HG02938 (cell line): ENCODE results near the gene ENAH.
"Not testable (repeated sequence)": the region's sequence is repeated elsewhere in the genome, so short reads cannot be mapped to it uniquely, and the experiment has no call there.

Experiments
- ATAC-seq: cut with Tn5 transposase; IDR thresholded peaks from one replicate; pipeline ENCODE4 v1.9.1; 2021; ENCODE audit warnings: mild to moderate bottlenecking, moderate library complexity; ENCODE audit not compliant: unreplicated experiment

The ENAH gene

DNA sequence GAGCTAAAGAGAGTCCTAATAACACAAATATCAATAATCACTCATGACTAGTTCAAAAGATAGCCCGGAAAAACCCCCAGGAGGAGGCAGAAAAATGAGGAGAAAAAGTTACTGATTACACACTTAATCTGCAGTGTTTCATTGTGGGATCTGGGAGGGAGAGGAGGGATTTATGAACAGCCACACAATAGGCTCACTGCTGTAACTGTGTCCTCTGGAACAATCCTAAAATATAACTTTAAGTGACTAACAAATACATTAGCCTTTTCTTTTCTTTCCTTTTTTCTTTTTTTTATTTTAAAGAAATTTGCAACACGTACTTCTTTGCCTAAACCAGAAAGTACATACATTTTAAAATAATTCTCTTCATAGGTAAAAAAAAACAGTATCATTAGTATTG lies 118.8 kb downstream of the ENAH start:
- no peak for ATAC-seq

DNA sequence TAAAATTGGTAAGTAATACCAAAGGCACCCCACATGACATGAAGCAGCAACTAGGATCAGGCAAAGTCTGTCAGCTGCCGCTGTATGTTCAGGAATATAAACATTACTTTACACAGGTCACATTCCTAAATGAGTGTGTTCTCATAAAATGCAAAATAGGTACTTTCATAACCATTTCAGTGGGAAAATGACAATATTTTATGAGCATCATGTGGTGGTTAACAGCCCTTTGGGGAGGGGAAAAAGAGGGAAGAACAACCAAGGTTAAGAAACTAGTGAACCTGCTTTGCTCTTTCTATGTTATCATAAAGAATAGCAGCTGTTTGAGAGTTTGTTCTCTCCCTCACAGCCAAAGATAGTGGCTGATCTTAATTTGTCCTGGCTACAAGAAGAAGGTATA lies 119.7 kb downstream of the ENAH start:
- no peak for ATAC-seq

DNA sequence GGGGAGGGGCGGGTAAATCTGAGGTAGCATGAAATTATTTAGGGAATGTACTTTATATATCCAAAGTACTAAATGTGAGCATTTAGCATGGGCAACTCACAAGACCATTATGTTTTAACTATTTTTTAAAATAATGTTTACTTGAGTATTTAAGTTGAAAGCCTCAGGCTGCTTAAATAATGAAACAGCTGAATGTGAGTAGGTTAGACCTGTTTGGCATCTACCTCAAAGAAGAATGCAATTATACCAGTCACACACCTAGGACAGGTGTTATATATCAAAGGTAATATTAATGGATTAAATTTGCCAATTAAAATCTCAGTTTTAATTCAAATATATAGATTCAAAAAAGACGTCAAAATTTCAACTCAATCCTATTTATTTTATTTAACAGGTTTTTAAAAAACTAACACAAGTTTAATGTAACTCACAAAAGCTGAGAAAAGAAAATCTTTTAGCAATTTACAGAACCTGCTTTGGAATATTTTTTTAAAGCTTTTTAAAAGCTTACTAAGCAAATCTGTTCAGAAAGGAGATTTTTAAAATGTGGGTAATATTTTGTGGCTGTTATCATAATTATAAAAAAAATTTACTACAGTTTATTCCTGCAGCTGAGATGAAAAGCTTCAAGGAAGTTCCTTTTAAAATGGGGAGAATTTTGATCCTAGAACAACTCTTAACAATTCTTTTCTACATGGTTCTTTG lies 120.5 kb downstream of the ENAH start:
- ATAC-seq, result no peak

DNA sequence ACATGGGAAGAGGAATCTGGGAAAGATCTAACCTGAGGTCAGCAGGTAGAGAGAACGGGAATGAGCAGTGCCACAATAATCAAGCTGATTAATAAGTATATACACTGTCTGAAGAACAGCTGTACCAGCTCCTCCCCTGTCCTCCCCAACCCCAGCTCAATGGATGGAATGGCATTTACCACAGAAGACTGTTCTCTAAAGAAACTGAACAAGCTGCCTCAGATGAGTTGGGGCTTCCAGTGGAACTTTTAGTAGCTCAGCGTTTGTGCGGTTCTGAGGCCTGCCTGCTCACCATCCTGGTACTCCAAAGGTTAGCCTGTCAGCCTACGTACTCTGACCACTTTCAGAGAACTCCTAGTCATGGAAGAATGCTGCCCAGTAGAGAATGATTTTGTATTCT lies 123.2 kb downstream of the ENAH start:
- no peak for ATAC-seq

DNA sequence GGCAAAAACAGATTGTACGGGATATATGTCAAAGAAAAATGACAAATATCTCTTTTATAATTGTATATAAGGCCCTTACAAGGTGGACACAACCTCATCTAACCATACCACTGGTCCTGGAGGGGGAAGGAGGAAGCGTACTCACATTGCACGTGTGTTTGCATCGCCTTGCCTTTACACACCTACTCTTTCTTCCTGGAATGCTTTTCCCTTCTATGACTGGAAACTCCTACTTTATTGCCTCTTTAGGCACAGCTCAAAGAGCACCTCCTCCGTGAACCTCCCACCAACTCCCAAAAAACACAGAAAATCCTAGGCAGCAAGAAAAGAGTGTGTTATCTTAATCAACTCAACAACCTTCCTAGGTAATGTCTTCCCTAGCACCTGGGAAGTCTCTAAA lies 125.3 kb downstream of the ENAH start:
- no peak for ATAC-seq

DNA sequence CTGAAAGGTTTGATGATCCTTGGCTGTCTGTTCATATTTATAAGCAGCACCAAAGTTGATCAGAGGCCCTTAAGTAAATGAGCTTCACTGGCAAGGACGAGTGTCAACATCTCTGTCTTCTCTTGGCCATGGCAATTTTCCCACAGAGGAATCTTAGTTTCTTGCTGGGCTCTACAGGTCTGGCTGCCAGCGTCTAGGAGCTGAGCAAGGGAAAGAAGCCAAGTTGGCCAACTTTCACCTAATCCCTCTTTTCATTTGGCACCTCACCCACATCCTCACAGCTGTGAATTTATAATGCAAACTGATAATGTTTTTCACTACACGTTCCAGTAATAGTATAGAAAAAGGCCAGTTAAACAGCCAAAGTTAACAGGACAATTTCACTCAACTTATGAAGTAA lies 126.0 kb downstream of the ENAH start:
- no peak for ATAC-seq

DNA sequence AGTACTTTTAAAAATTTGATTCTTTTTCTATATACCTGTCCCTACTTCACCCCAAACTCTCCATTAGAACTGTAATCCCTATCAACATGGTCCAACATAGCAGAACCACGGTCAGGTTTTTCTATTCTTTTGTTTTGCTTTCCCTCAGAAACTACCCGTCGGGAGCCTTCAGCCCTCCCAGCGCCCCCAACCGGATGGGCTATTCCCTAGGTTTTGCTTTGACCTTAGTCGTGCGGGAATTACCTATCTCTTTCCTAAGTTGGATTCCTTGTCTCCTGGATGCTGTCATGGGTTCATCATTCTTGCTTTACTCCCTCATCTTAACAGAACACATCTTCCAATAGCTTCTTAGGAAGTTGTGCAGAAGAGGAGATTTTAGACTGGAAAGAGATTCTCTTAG lies 127.5 kb downstream of the ENAH start:
- ATAC-seq, result no peak

DNA sequence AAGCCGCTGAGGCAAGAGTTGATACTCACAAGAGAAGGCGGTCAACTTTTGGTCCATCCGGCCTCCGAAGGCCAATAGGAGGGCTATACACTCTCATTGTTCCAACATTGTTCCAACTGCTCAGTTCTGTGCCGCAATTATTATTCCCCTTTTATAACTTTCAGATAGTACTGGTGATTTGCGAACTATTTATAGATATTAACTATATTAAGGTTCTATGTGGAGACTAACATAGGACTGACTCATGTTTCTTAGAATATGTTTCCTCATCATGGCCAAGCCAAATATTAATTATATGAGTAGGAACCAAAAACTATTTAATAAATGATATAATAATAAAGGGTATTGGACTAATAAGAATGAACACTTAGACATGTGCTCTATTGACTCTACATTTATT lies 128.4 kb downstream of the ENAH start:
- no peak for ATAC-seq

DNA sequence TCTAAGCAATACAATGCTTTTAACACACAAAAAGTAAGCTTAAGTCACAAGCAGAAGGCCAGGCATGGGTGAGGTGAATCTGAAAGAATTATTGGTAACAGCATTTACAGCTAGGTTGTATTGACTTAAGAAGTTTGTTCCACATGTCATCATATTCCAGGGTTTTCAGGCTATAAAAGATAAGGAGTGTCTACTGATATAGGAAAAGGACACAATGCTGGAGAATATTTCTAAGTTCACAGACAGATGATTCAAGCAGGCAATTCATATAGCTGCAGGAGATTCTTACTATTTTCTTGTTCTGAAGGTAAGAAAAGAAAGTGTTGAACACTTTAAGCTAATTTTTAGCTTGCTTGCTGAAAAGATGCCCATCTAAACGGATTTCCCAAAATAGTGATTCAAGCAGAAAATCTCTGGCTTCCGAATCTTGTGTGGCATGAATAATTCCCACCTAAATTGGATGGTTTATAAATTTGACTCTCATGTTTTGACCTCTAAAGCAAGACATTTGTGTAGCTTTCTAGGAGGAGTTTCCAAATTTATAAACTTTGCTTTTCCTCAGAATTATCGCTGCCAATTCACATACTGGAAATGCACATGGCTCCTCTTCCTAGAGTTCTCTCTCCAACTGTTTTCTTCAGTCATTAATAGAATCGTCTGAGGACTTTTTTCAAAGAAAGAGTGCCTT lies 129.5 kb downstream of the ENAH start:
- ATAC-seq, result no peak

DNA sequence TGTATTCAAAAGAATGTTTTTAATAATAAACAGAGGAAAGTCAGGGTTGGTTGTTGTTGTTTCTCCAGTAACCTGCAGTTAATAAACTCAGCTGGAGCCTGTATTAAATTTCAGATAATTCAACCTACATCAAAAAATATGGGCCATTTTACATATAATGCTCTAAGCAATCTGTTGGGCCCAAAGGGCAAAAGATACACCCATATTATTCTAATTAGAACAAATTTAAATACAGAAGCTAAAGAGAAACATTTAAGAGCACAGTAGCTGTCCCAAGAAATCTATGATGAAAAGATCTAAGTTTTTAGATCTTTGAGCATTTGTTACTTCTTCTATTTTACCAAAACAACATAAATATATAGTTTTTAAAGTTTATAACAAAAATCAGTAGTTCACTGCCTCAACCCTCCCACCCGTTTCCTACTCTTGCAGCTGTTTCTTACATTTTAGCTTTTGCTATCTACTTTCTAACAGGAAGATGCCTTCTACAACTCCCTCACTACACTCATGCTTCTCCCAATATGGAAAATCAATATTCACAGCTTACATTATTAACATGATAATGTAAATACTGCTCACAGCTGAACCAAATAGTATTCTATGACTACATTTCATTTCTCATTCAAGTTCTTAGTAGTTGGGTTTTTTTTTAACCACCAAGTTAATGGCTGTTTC lies 130.2 kb downstream of the ENAH start:
- no peak for ATAC-seq

DNA sequence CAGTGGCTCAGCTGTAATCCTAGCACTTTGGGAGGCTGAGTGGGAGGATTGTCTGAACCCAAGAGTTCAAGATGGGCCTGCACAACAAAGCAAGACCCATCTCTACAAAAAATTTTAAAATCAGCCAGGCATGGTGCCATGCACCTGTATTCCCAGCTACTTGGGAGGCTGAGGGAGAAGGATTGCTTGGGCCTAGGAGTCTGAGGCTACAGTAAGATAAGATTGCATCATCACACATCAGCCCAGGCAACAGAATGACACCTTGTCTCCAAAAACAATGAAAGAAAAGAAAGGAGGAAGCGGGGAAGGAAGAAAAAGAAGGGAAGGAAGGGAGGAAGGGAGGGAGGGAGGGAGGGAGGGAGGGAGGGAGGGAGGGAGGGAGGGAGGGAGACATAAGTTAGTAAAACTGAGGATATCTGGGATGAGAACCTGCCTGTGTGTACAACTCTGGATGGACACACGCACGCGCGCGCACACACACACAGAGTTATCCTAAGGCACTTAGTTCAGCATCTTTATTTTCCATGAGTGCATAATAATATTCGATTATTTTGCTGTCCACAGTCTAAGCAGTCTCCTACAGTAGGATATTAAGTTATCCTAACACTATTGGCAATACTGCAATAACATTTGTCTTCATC lies 132.2 kb downstream of the ENAH start:
- ATAC-seq, result no peak

DNA sequence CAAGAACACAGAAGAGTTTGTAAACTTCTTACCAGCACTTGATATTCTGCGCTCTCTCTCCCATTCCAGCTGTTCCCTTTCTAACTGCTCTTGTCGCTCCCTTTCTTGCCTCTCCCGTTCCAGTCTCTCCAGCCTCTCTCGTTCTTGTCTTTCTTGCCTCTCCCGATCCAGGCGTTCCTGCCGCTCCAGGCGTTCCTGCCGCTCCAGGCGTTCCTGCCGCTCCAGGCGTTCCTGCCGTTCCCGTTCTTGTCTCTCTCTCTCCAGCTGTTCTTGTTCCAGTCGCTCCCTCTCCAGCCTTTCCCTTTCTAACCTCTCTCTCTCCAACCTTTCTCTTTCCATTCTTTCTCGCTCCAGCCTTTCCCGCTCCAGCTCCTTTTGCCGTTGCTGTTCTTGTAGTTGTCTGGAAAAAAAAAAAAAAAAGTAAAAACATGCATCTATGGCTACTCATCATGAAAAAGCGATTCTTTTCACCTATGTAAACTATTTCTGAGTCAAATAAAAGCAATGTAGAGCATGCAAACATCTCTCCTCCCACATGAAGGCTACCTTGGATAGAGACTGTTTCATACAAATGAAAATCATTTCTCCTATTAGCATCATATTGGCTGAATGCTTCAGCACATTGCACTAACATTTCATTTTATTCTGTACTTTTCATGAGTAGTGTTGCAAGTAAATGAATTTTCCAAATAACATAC lies 133.6 kb downstream of the ENAH start:
- ATAC-seq, result no peak

DNA sequence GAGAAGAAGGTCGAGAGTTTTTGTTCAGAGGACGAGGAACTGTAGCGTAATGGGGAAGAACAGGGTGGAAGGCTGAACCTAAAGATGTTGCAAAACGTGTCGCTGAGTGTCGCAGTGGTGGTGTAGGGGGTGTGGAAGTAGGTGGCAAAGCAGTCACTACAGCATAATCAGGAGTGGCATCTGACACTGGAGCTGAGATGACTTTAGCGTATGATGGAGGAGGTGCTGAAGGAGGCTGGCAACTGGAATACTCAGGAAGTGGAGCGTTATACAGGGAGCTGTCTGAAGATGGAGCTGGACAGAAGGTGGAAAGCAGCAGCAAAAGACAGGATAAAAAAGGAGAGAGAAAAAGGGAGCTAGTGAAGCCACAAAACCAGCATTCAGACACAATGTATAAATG lies 135.2 kb downstream of the ENAH start:
- ATAC-seq, result no peak

DNA sequence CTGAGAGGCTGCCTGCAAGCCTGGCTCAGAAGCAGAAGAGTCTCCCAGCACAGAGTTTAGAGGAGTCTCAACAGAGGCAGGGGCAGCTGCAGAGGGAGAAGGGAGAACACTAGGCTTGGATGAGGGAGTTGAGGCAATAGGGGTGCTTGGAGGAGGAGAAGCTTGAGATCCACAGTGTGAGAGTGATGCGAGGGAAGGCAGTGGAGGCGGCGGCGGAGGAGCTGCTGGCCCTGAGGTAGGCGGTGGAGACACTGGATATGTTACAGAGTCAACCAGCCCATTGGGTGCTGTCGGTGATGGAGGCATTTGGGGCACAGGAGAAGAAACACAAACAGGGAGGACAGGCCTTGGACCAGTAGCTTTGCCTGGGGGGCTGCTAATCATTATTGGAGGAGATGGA lies 135.7 kb downstream of the ENAH start:
- ATAC-seq, result no peak

DNA sequence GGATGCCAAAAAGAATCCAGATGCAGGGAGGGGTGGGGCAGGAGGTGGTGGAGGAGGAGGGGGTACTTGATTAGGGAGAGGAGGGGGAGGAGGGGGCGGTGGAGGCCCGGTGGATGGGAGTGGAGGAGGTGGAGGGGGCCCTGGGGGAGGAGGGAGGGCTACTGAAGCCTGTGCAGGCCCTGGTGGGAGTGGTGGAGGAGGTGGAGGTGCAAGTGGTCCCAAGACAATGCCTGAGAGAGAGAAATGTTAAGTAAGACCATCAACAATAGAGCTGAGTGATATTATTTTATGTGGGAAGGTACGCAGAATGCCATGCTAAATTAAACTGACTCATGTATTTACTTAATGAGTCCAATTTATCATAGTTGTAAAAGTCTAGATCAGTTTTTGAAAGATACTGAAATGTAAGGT lies 138.2 kb downstream of the ENAH start:
- ATAC-seq, result no peak

DNA sequence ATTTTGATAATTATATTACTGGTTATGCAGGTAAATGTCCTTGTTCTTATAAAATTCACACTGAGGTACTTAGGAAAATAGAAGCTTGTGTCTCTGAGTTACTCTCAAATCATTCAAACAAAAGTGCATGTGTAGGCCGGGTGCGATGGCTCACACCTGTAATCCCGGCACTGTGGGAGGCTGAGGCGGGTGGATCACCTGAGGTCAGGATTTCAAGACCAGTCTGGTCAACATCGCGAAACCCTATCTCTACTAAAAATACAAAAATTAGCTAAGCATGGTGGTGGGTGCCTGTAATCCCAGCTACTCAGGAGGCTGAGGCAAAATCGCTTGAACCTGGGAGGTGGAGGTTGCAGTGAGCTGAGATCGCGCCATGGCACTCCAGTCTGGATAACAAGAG lies 139.3 kb downstream of the ENAH start:
- ATAC-seq, result not testable (repeated sequence)

DNA sequence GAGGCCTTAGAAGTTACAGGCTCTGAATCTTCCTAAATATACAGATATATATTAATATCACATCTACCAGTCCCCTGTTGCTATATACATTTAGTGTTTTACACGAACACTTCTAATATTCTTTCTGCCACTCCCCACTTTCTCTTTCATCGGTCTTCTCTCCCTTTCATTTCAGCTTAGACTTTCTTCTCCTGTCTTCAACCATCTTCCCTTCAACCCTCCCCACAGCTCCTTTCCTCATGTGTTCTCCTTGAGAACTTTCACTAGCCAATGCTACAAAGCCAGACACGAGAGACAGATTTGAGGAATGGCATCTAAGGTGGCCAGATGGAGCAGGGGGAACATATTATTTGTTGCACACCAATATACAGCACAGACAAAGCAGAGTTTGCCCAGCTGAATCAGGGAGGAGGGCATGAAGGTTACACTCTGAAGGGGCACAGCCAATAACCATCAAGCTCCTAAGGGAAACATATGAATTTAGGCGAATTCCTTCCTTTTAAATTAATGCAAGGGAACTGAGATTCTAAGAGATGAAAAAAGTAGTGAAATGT lies 141.0 kb downstream of the ENAH start:
- ATAC-seq, result no peak

DNA sequence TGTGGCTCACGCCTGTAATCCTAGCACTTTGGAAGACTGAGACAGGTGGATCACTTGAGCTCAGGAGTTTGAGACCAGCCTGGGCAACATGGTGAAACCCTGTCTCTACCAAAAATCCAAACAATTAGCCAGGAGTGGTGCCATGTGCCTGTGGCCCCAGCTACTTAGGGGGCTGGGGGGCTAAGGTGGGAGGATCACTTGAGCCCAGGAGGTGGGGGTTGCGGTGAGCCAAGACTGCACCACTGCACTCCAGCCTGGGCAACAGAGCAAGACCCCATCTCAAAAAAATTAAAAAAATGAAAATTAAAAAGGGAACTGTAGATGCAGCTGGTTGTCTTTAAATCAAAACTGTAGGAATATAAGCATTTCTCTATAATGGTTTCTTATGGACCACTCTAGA lies 142.2 kb downstream of the ENAH start:
- not testable (repeated sequence) for ATAC-seq

DNA sequence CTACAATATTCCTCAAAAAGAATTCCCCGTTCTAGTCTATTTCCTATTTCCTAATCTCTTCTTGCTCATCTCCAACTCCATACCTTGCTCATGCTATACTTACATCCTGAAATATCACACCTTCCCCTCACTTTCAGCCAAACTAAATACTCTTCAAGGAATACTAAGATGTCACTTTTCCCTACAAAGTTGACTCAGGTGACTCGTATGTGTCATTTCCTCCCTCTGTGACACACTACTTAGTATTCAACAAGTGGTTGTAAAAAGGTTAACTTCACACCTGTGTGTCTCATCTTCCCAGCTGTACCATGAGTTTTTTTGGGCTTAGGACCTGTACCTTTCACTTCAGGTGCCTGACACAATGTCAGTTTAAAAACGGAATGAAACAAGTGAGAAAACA lies 143.2 kb downstream of the ENAH start:
- no peak for ATAC-seq

DNA sequence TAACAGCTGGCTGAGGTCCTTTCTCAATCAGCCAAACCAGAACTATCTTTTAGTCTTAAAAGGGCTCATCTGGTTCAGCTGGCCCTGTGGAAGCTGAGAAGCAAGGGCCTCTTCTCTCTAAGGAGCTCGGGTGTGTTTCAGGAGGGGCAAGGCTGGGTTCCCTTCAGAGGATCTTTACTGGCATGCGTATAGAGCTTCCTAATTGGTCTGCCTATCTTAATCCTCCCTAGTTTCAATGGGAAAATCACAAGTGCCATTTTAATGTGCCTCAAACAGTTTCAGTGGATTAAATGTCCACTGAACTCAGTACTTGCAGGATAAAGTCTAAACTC lies 143.6 kb downstream of the ENAH start:
- ATAC-seq, result no peak
